Hepatic stellate cell (primary cell): ENCODE results near the gene CTNNBIP1.
"Not testable (repeated sequence)": the region's sequence is repeated elsewhere in the genome, so short reads cannot be mapped to it uniquely, and the experiment has no call there.

Experiments used
- DNase-seq: peaks from one replicate; pipeline ENCODE4 v3.0.0; 2011; ENCODE audit warnings: low spot score

The CTNNBIP1 gene

GRCh38 chr1:9803003-9803918, 106.8 kb downstream of the CTNNBIP1 start:
- DNase-seq, result not testable (repeated sequence)

DNA sequence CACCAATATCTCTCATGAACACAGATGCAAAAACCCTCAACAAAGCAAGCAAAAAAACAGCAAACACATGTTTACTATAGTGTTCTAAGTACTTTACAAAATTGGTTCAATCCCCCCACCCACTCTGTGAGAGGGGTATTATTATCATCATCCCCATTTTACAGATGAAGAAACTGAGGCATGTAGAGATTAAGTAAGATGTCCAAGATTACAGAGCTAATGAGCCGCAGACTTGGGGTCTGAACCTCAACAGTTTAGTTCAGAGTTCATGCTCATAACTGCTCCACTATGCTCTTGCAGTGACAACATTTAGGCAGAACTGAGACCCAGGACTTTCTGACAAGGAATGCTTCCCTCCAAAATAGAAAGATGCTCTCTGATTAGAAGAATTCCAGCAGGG, 108.2 kb downstream of the CTNNBIP1 start:
- no peak for DNase-seq
